GM23338 (cell line): Measurements from ENCODE around the gene ZDHHC12. TPM values are rescaled to one million over a fixed set of nuclear protein-coding genes. Genes with fewer than 3 reads are reported as not detected.
A peak's percentile ranks its signal among the peaks of the same experiment; 100 is the strongest.

Experiments
- ATAC-seq: fragments of 200-7000 bp; cut with Tn5 transposase; 3 replicates; pipeline ENCODE4 v1.9.1; 2020
- DNase-seq: peaks from one replicate; pipeline ENCODE4 v3.0.0-alpha.2; 2015; ENCODE audit warnings: low spot score
- H2AFZ ChIP-seq: fragments of 200-600 bp; sonication (generic); 2 replicates; pipeline ENCODE4 v1.8.0; 2016; ENCODE audit warnings: antibody characterized with exemption, mild to moderate bottlenecking, moderate library complexity
- H3F3A ChIP-seq: fragments of 200-600 bp; sonication (generic); replicated peaks from 2 replicates; pipeline ENCODE4 v1.8.0; 2017; ENCODE audit warnings: antibody characterized with exemption, mixed run types, low read depth
- H3K27ac ChIP-seq: fragments of 200-600 bp; sonication (generic); 2 replicates; pipeline ENCODE4 v1.6.1; 2016; ENCODE audit warnings: low read depth
- H3K27me3 ChIP-seq: fragments of 200-600 bp; sonication (generic); 2 replicates; pipeline ENCODE4 v1.8.0; 2016; ENCODE audit warnings: mild to moderate bottlenecking, mixed run types, moderate library complexity; ENCODE audit not compliant: insufficient read depth
- H3K36me3 ChIP-seq: fragments of 200-600 bp; sonication (generic); 2 replicates; pipeline ENCODE4 v1.8.0; 2016; ENCODE audit warnings: mild to moderate bottlenecking; ENCODE audit not compliant: insufficient read depth
- H3K4me1 ChIP-seq: fragments of 200-600 bp; sonication (generic); 2 replicates; pipeline ENCODE4 v1.8.0; 2016; ENCODE audit warnings: mild to moderate bottlenecking, moderate library complexity; ENCODE audit not compliant: insufficient read depth
- H3K4me2 ChIP-seq: fragments of 200-600 bp; sonication (generic); 2 replicates; pipeline ENCODE4 v1.7.1; 2017; ENCODE audit warnings: mixed run types
- H3K4me3 ChIP-seq: fragments of 200-600 bp; sonication (generic); 2 replicates; pipeline ENCODE4 v1.6.1; 2016; ENCODE audit warnings: mixed run types
- H3K79me2 ChIP-seq: fragments of 200-600 bp; sonication (generic); replicated peaks from 2 replicates; pipeline ENCODE4 v1.8.0; 2017; ENCODE audit warnings: mild to moderate bottlenecking; ENCODE audit not compliant: insufficient read depth
- H3K9me2 ChIP-seq: fragments of 200-600 bp; sonication (generic); 2 replicates; pipeline ENCODE4 v1.8.0; 2017; ENCODE audit not compliant: insufficient read depth
- H4K20me1 ChIP-seq: fragments of 200-600 bp; sonication (generic); replicated peaks from 2 replicates; pipeline ENCODE4 v1.8.0; 2017; ENCODE audit warnings: mild to moderate bottlenecking; ENCODE audit not compliant: insufficient read depth
- H3K27ac Mint-ChIP-seq: 2 replicates; pipeline ENCODE4 v1.8.0; 2020; ENCODE audit warnings: inconsistent platforms, mild to moderate bottlenecking, moderate library complexity, mixed read lengths
- H3K27me3 Mint-ChIP-seq: 3 replicates; pipeline ENCODE4 v1.8.0; 2022; ENCODE audit warnings: low read depth, mild to moderate bottlenecking, moderate library complexity, mixed read lengths, inconsistent platforms; ENCODE audit not compliant: insufficient read depth, poor library complexity
- H3K36me3 Mint-ChIP-seq: 3 replicates; pipeline ENCODE4 v1.8.0; 2021; ENCODE audit warnings: low read depth, mild to moderate bottlenecking, inconsistent platforms, moderate library complexity, mixed read lengths
- H3K4me1 Mint-ChIP-seq: 3 replicates; pipeline ENCODE4 v1.8.0; 2020; ENCODE audit warnings: mild to moderate bottlenecking, inconsistent platforms, mixed read lengths
- H3K4me3 Mint-ChIP-seq: 3 replicates; pipeline ENCODE4 v1.8.0; 2021; ENCODE audit warnings: moderate library complexity, mild to moderate bottlenecking, inconsistent platforms, mixed read lengths
- H3K9me3 Mint-ChIP-seq: 3 replicates; pipeline ENCODE4 v1.8.0; 2020; ENCODE audit warnings: moderate library complexity, mild to moderate bottlenecking, inconsistent platforms, mixed read lengths
- CREB1 ChIP-seq: fragments of 250-450 bp; sonication (Bioruptor Pico); IDR thresholded peaks from 2 replicates; pipeline ENCODE4 v1.5.0; 2020; ENCODE audit warnings: low read depth, mild to moderate bottlenecking, moderate library complexity
- CTCF ChIP-seq, 2 experiments: fragments of 200-600 bp in 1 of 2; sonication (generic) in 1 of 2; conservative IDR thresholded peaks; 2 replicates each; pipeline versions ENCODE4 v1.5.1 to v1.6.1; 2016 to 2017; ENCODE audit warnings: antibody characterized with exemption in 2 of 2, low read depth in 2 of 2, mild to moderate bottlenecking in 2 of 2, moderate library complexity in 1 of 2
- ETS1 ChIP-seq: IDR thresholded peaks from 2 replicates; pipeline ENCODE4 v1.6.1; 2016; ENCODE audit warnings: antibody characterized with exemption
- EZH2 ChIP-seq: fragments of 200-600 bp; sonication (generic); IDR thresholded peaks from one replicate; pipeline ENCODE4 v1.8.0; 2017; ENCODE audit warnings: antibody characterized with exemption, mild to moderate bottlenecking, low read depth; ENCODE audit not compliant: unreplicated experiment
- JUNB ChIP-seq: IDR thresholded peaks from one replicate; pipeline ENCODE4 v1.6.1; 2016; ENCODE audit warnings: antibody characterized with exemption; ENCODE audit not compliant: unreplicated experiment
- NANOG ChIP-seq: IDR thresholded peaks from 2 replicates; pipeline ENCODE4 v1.6.1; 2016; ENCODE audit warnings: antibody characterized with exemption, borderline replicate concordance
- POLR2AphosphoS5 ChIP-seq: IDR thresholded peaks from 2 replicates; pipeline ENCODE4 v1.6.1; 2016; ENCODE audit warnings: antibody characterized with exemption, low read depth
- STAT1 ChIP-seq: IDR thresholded peaks from one replicate; pipeline ENCODE4 v1.6.1; 2016; ENCODE audit warnings: antibody characterized with exemption; ENCODE audit not compliant: unreplicated experiment
- ZNF114 ChIP-seq: fragments of 250-450 bp; sonication (Bioruptor Pico); IDR thresholded peaks from 2 replicates; pipeline ENCODE4 v1.5.0; 2020; ENCODE audit warnings: mild to moderate bottlenecking, moderate library complexity
- ZNF331 ChIP-seq: fragments of 250-450 bp; sonication (Bioruptor Pico); IDR thresholded peaks from 2 replicates; pipeline ENCODE4 v1.5.0; 2020; ENCODE audit warnings: low read depth, mild to moderate bottlenecking, moderate library complexity
- ZNF462 ChIP-seq: fragments of 250-450 bp; sonication (Bioruptor Pico); IDR thresholded peaks from 2 replicates; pipeline ENCODE4 v1.5.0; 2020; ENCODE audit warnings: mild to moderate bottlenecking, moderate library complexity
- polyA plus RNA-seq: library from polyadenylated mRNA; unstranded; fragments of >200 nt; fragmentation: Nextera tagmentation; extraction: Ambion mirVana; gene quantifications from 2 replicates; pipeline ENCODE4 v1.2.1, GENCODE V29; 2016
- total RNA-seq: library from RNA; depleted of rRNA; stranded (reverse); fragments of >200 nt; shearing (Covaris generic); gene quantifications from 2 replicates; pipeline ENCODE4 v1.2.3, GENCODE V29; 2014

Gene ZDHHC12
- total and polyA plus RNA-seq, 2 experiments from 2014 or later, result 47.5 to 54.1 TPM

GRCh38 chr9:128771094-128771721 is 47.3 kb upstream of the ZDHHC12 start (continued):
- TF ChIP-seq ZNF462 (no peak), ZNF331 (CRISPR knock-in tag) (no peak), POLR2AphosphoS5 (no peak)

GRCh38 chr9:128770286-128771030 is 46.5 kb upstream of the ZDHHC12 start:
- Histone ChIP-seq H2AFZ (no peak overlapping the region), H3K79me2 (peaks cover 16% of the 10 kb centered on the region)
- peak overlapping the region; percentile 95; the same call in 1 of the 2 replicates for H3K27ac Mint-ChIP-seq
- TF ChIP-seq EZH2 (no peak), ZNF114 (CRISPR knock-in tag) (no peak), JUNB (no peak), ZNF331 (CRISPR knock-in tag) (no peak), NANOG (no peak), STAT1 (no peak), ETS1 (no peak), POLR2AphosphoS5 (no peak), CREB1 (CRISPR knock-in tag) (no peak), CTCF (conservative IDR thresholded peaks at IDR 0.05; ENCODE audit: low read depth in 2 of 2) (no peak)

More at GRCh38 chr9:128770286-128771030, 46.5 kb upstream of the ZDHHC12 start:
- Histone ChIP-seq H4K20me1 (no peaks in the 10 kb centered on the region), H3K36me3 (no peaks in the 10 kb centered on the region), H3K4me2 (peak overlapping the region; percentile 97), H3F3A (peaks cover 28% of the 10 kb centered on the region), H3K27ac (peak overlapping the region; percentile 99), H3K27me3 (no peaks in the 10 kb centered on the region), H3K4me1 (peaks cover 9% of the 10 kb centered on the region), H3K4me3 (peak overlapping the region; percentile 97), H3K9me2 (no peaks in the 10 kb centered on the region)
- ATAC-seq (no peak), DNase-seq (no peak)
- Mint-ChIP-seq H3K4me3 (peak overlapping the region; percentile 94), H3K27me3 (peaks cover 12% of the 10 kb centered on the region), H3K36me3 (no peaks in the 10 kb centered on the region; the same call in 2 of the 3 replicates), H3K4me1 (peaks cover 7% of the 10 kb centered on the region), H3K9me3 (peaks cover 4% of the 10 kb centered on the region; the same call in 2 of the 3 replicates)
